Neural cell (in vitro differentiated cells): ENCODE data around the gene PCDH1.

Experiments used
- EP300 ChIP-seq: fragments of 450-650 bp; conservative IDR thresholded peaks from 2 replicates; pipeline ENCODE4 v1.6.1; 2014; ENCODE audit warnings: antibody characterized with exemption, mild to moderate bottlenecking, moderate library complexity; ENCODE audit not compliant: poor library complexity, severe bottlenecking
- MXI1 ChIP-seq: fragments of 450-650 bp; conservative IDR thresholded peaks from 2 replicates; pipeline ENCODE4 v1.6.1; 2014; ENCODE audit warnings: antibody characterized with exemption, mild to moderate bottlenecking; ENCODE audit not compliant: poor library complexity, severe bottlenecking
- POLR2AphosphoS5 ChIP-seq: IDR thresholded peaks from 2 replicates; pipeline ENCODE4 v1.6.1; 2012
- RAD21 ChIP-seq: fragments of 450-650 bp; conservative IDR thresholded peaks from 2 replicates; pipeline ENCODE4 v1.6.1; 2014; ENCODE audit warnings: antibody characterized with exemption, mild to moderate bottlenecking, moderate library complexity
- REST ChIP-seq: IDR thresholded peaks from 2 replicates; pipeline ENCODE4 v1.6.1; 2012; ENCODE audit warnings: borderline replicate concordance
- TF ChIP-seq, protein P1 (sequence below): fragments of 450-650 bp; IDR thresholded peaks from 2 replicates; pipeline ENCODE4 v1.5.1; 2014; ENCODE audit warnings: antibody characterized with exemption, mild to moderate bottlenecking, moderate library complexity; ENCODE audit not compliant: poor library complexity, severe bottlenecking

DNA sequence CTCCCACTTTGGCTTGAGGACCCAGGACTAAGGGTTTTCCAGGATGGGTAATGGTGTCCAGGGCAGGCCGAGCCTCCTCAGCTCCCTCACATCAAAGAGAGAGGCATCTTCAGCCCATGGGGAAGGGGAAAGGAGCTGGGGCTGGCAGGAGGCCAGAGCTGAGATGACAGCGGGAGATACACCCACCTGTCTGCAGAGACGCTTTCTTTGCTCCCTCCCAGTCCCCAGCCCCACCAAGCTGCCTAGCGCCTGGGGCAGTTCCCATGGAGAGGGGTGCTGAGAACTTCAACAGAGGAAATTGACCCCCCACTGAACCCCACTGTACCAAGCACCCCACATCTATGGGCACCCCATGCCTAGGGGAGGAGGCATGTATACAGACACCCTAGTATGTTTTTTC is 10.6 kb downstream of the PCDH1 start:
- TF ChIP-seq, protein P1, sequence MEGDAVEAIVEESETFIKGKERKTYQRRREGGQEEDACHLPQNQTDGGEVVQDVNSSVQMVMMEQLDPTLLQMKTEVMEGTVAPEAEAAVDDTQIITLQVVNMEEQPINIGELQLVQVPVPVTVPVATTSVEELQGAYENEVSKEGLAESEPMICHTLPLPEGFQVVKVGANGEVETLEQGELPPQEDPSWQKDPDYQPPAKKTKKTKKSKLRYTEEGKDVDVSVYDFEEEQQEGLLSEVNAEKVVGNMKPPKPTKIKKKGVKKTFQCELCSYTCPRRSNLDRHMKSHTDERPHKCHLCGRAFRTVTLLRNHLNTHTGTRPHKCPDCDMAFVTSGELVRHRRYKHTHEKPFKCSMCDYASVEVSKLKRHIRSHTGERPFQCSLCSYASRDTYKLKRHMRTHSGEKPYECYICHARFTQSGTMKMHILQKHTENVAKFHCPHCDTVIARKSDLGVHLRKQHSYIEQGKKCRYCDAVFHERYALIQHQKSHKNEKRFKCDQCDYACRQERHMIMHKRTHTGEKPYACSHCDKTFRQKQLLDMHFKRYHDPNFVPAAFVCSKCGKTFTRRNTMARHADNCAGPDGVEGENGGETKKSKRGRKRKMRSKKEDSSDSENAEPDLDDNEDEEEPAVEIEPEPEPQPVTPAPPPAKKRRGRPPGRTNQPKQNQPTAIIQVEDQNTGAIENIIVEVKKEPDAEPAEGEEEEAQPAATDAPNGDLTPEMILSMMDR, result no peak
- no peak for TF ChIP-seq RAD21
- no peak for TF ChIP-seq POLR2AphosphoS5
- TF ChIP-seq REST, result no peak
- no peak for TF ChIP-seq EP300
- TF ChIP-seq MXI1, result no peak
